Activated naive CD8-positive, alpha-beta T cell treated with anti-CD3 and anti-CD28 coated beads, Interleukin-2, amount 50 U/mL, for 24 hours (primary cell): Measurements from ENCODE around the gene LENG8.
"Not testable (repeated sequence)": the region's sequence is repeated elsewhere in the genome, so short reads cannot be mapped to it uniquely, and the experiment has no call there.

Experiments used
- ATAC-seq: fragments of 150-1000 bp; cut with Tn5 transposase; one replicate; pipeline ENCODE4 v1.10.0; 2021
- DNase-seq: peaks from one replicate; pipeline ENCODE4 v3.0.0; 2021
- H3K27ac Mint-ChIP-seq: one replicate; pipeline ENCODE4 v1.8.0; 2021; ENCODE audit warnings: mild to moderate bottlenecking, mixed read lengths
- H3K27me3 Mint-ChIP-seq: one replicate; pipeline ENCODE4 v1.8.0; 2021; ENCODE audit warnings: mixed read lengths
- H3K36me3 Mint-ChIP-seq: one replicate; pipeline ENCODE4 v1.8.0; 2021; ENCODE audit warnings: low read depth, mixed read lengths
- H3K4me1 Mint-ChIP-seq: one replicate; pipeline ENCODE4 v1.8.0; 2021; ENCODE audit warnings: mixed read lengths
- H3K4me3 Mint-ChIP-seq: one replicate; pipeline ENCODE4 v1.8.0; 2021; ENCODE audit warnings: mild to moderate bottlenecking, moderate library complexity, mixed read lengths
- H3K9me3 Mint-ChIP-seq: one replicate; pipeline ENCODE4 v1.8.0; 2021; ENCODE audit warnings: mixed read lengths

Gene LENG8

GRCh38 chr19:54459282-54460229, 10.6 kb downstream of the LENG8 start:
- H3K4me3 Mint-ChIP-seq: peak overlapping the region; percentile 10
- DNase-seq (no peak), ATAC-seq (no peak)
- no peaks in the 10 kb centered on the region for H3K9me3 Mint-ChIP-seq
- no peaks in the 10 kb centered on the region for H3K27me3 Mint-ChIP-seq
- peaks cover 32% of the 10 kb centered on the region for H3K36me3 Mint-ChIP-seq
- H3K27ac Mint-ChIP-seq: peak overlapping the region; percentile 45
- peaks cover 33% of the 10 kb centered on the region for H3K4me1 Mint-ChIP-seq

- H3K36me3 Mint-ChIP-seq: peaks cover 29% of the 10 kb centered on the region
- no peak overlapping the region for H3K4me3 Mint-ChIP-seq
- H3K4me1 Mint-ChIP-seq: peaks cover 36% of the 10 kb centered on the region
- peak overlapping the region; percentile 45 for H3K27ac Mint-ChIP-seq
- ATAC-seq: no peak
- DNase-seq: no peak
- H3K9me3 Mint-ChIP-seq: no peaks in the 10 kb centered on the region
- H3K27me3 Mint-ChIP-seq: peaks cover 2% of the 10 kb centered on the region
These were observed 11.4 kb downstream of the LENG8 start for GRCh38 chr19:54460230-54461005.

GRCh38 chr19:54461210-54461609, 12.2 kb downstream of the LENG8 start:
- DNase-seq (no peak), ATAC-seq (no peak)
- Mint-ChIP-seq H3K27ac (peak overlapping the region; percentile 27), H3K4me3 (peak overlapping the region; percentile 72), H3K36me3 (peaks cover 27% of the 10 kb centered on the region), H3K4me1 (peaks cover 39% of the 10 kb centered on the region), H3K9me3 (no peaks in the 10 kb centered on the region), H3K27me3 (peaks cover 8% of the 10 kb centered on the region)

GRCh38 chr19:54461613-54462012, 12.6 kb downstream of the LENG8 start:
- peaks cover 39% of the 10 kb centered on the region for H3K4me1 Mint-ChIP-seq
- ATAC-seq: no peak
- peaks cover 24% of the 10 kb centered on the region for H3K36me3 Mint-ChIP-seq
- no peak for DNase-seq
- no peaks in the 10 kb centered on the region for H3K9me3 Mint-ChIP-seq
- peaks cover 12% of the 10 kb centered on the region for H3K27me3 Mint-ChIP-seq
- peak overlapping the region; percentile 57 for H3K27ac Mint-ChIP-seq
- peak overlapping the region; percentile 72 for H3K4me3 Mint-ChIP-seq

GRCh38 chr19:54462047-54462654, 13.2 kb downstream of the LENG8 start:
- Mint-ChIP-seq H3K27ac (peak overlapping the region; percentile 64), H3K9me3 (no peaks in the 10 kb centered on the region), H3K4me3 (peak overlapping the region; percentile 72), H3K36me3 (peaks cover 24% of the 10 kb centered on the region), H3K27me3 (peaks cover 12% of the 10 kb centered on the region), H3K4me1 (peaks cover 39% of the 10 kb centered on the region)
- DNase-seq (no peak), ATAC-seq (no peak)

GRCh38 chr19:54462655-54463530, 13.9 kb downstream of the LENG8 start:
- Mint-ChIP-seq H3K4me1 (peaks cover 39% of the 10 kb centered on the region), H3K36me3 (peaks cover 21% of the 10 kb centered on the region), H3K4me3 (peak overlapping the region; percentile 78), H3K27me3 (peaks cover 12% of the 10 kb centered on the region), H3K27ac (peak overlapping the region; percentile 64), H3K9me3 (no peaks in the 10 kb centered on the region)
- peak; percentile 21 for ATAC-seq
- DNase-seq: peak; percentile 65

- Mint-ChIP-seq H3K36me3 (peaks cover 14% of the 10 kb centered on the region), H3K4me3 (peak within 1 kb of the TSS; percentile 78), H3K9me3 (no peaks in the 10 kb centered on the region), H3K4me1 (peaks cover 35% of the 10 kb centered on the region), H3K27ac (peak within 1 kb of the TSS; percentile 80), H3K27me3 (peaks cover 19% of the 10 kb centered on the region)
- DNase-seq (peak; percentile 98), ATAC-seq (peak; percentile 68)
These were observed 14.6 kb downstream of the LENG8 start, which contains the start of gene LENG9 for GRCh38 chr19:54463531-54464043. Gene LENG9 (minus strand): TSS chr19:54463778. CDS start chr19:54463526, 252 bp downstream.

GRCh38 chr19:54464044-54464629, 15.1 kb downstream of the LENG8 start:
- Mint-ChIP-seq H3K9me3 (no peaks in the 10 kb centered on the region), H3K27ac (peak overlapping the region; percentile 80), H3K4me1 (peaks cover 30% of the 10 kb centered on the region), H3K36me3 (peaks cover 9% of the 10 kb centered on the region), H3K4me3 (peak overlapping the region; percentile 78), H3K27me3 (peaks cover 24% of the 10 kb centered on the region)
- ATAC-seq (peak; percentile 50), DNase-seq (peak; percentile 87)

- ATAC-seq (peak; percentile 34), DNase-seq (peak; percentile 88)
- Mint-ChIP-seq H3K4me3 (peak overlapping the region; percentile 78), H3K27me3 (peaks cover 30% of the 10 kb centered on the region), H3K36me3 (peaks cover 5% of the 10 kb centered on the region), H3K27ac (peak overlapping the region; percentile 80), H3K4me1 (peaks cover 26% of the 10 kb centered on the region), H3K9me3 (no peaks in the 10 kb centered on the region)
These were observed 15.8 kb downstream of the LENG8 start for GRCh38 chr19:54464630-54465425.

GRCh38 chr19:54465426-54466109, 16.6 kb downstream of the LENG8 start:
- Mint-ChIP-seq H3K9me3 (no peaks in the 10 kb centered on the region), H3K36me3 (peaks cover 5% of the 10 kb centered on the region), H3K4me3 (peak overlapping the region; percentile 37), H3K27ac (no peak overlapping the region), H3K4me1 (peaks cover 33% of the 10 kb centered on the region), H3K27me3 (peaks cover 38% of the 10 kb centered on the region)
- DNase-seq: no peak
- ATAC-seq: no peak

- not testable (repeated sequence) for H3K9me3 Mint-ChIP-seq, H3K27ac Mint-ChIP-seq, ATAC-seq, DNase-seq, H3K36me3 Mint-ChIP-seq
- Mint-ChIP-seq H3K4me3 (peak overlapping the region; percentile 37), H3K27me3 (peaks cover 42% of the 10 kb centered on the region), H3K4me1 (peaks cover 37% of the 10 kb centered on the region)
These were observed 17.1 kb downstream of the LENG8 start for GRCh38 chr19:54466110-54466480.

GRCh38 chr19:54469496-54469934, 20.5 kb downstream of the LENG8 start:
- H3K4me3 Mint-ChIP-seq: no peak overlapping the region
- peaks cover 28% of the 10 kb centered on the region for H3K4me1 Mint-ChIP-seq
- ATAC-seq: no peak
- no peaks in the 10 kb centered on the region for H3K9me3 Mint-ChIP-seq
- no peak for DNase-seq
- H3K27me3 Mint-ChIP-seq: peaks cover 54% of the 10 kb centered on the region
- no peak overlapping the region for H3K27ac Mint-ChIP-seq
- H3K36me3 Mint-ChIP-seq: no peaks in the 10 kb centered on the region
